Type B pancreatic cell (in vitro differentiated cells): Measurements from ENCODE around the gene CSNK2B. TPM values are rescaled to one million over a fixed set of nuclear protein-coding genes. Genes with fewer than 3 reads are reported as not detected.

ENCODE experiments used
- DNase-seq: peaks from one replicate; pipeline ENCODE4 v3.0.0; 2021; ENCODE audit warnings: mixed read lengths; ENCODE audit not compliant: unreplicated experiment; ENCODE audit errors: extremely low spot score
- H3K27ac Mint-ChIP-seq: 2 replicates; pipeline ENCODE4 v1.8.0; 2021; ENCODE audit warnings: mild to moderate bottlenecking, mixed read lengths
- H3K27me3 Mint-ChIP-seq: 2 replicates; pipeline ENCODE4 v1.8.0; 2021; ENCODE audit warnings: mixed read lengths
- H3K36me3 Mint-ChIP-seq: 2 replicates; pipeline ENCODE4 v1.8.0; 2021; ENCODE audit warnings: mixed read lengths
- H3K4me1 Mint-ChIP-seq: one replicate; pipeline ENCODE4 v1.8.0; 2021; ENCODE audit warnings: mixed read lengths; ENCODE audit not compliant: unreplicated experiment
- H3K4me3 Mint-ChIP-seq: 2 replicates; pipeline ENCODE4 v1.8.0; 2021; ENCODE audit warnings: mild to moderate bottlenecking, mixed read lengths
- H3K9me3 Mint-ChIP-seq: 2 replicates; pipeline ENCODE4 v1.8.0; 2021; ENCODE audit warnings: mixed read lengths
- total RNA-seq: library from RNA; stranded (reverse); gene quantifications from 2 replicates; pipeline ENCODE4 v1.2.1, GENCODE V29; 2021; ENCODE audit warnings: low replicate concordance
- TF ChIP-seq, protein P1 (sequence below): fragments of 200-600 bp; sonication (generic); conservative IDR thresholded peaks from 2 replicates; pipeline ENCODE4 v1.5.0; 2021; ENCODE audit warnings: antibody characterized with exemption, mild to moderate bottlenecking

Gene CSNK2B
- total RNA-seq, 1 donor from 2014 or later: 175 TPM

DNA sequence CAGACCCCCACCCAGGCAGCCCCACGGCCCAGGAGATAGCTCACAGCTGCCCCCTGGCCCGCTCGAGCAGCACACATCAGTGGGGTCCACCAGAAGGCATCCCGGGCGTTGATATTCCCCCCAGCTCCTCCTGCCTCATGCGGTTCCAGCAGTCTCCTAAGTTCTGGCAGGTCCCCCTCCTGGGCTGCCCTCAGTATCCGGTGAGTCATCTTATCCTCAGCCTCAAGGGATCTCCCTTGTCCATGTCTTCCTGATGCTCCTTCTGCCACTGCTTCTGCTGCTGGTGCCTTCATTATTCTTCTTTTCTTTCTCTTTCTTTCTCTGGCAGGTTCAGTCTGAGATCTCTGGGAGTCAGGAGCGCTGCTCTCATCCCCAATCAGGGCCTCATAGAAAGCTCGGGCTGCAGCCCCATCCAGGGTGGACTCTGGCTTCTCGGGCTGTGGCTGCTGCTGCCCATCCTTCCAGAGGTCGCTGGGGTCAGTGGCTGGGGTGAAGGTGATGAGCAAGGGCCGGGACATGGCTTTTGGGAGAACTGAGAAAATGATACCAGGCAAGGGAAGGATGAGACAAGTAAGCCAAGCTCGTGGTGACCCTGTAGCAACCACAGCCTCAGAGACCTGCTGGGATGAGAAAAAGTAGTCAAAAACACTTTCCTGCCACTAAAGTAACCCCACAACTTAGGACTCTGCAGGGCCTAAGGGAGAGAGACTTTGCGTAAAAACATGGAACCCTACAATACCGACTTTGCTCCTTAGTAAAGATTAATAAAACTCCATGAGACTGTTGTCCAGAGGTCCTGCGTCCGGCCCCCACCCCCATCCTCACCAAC, 1.7 kb upstream of the CSNK2B start:
- Mint-ChIP-seq H3K36me3 (peaks cover 18% of the 10 kb centered on the region), H3K9me3 (no peaks in the 10 kb centered on the region), H3K4me1 (peaks cover 55% of the 10 kb centered on the region), H3K27ac (peak overlapping the region; percentile 99), H3K27me3 (no peaks in the 10 kb centered on the region), H3K4me3 (peak overlapping the region; percentile 99)
- no peak for DNase-seq
- TF ChIP-seq, protein P1, sequence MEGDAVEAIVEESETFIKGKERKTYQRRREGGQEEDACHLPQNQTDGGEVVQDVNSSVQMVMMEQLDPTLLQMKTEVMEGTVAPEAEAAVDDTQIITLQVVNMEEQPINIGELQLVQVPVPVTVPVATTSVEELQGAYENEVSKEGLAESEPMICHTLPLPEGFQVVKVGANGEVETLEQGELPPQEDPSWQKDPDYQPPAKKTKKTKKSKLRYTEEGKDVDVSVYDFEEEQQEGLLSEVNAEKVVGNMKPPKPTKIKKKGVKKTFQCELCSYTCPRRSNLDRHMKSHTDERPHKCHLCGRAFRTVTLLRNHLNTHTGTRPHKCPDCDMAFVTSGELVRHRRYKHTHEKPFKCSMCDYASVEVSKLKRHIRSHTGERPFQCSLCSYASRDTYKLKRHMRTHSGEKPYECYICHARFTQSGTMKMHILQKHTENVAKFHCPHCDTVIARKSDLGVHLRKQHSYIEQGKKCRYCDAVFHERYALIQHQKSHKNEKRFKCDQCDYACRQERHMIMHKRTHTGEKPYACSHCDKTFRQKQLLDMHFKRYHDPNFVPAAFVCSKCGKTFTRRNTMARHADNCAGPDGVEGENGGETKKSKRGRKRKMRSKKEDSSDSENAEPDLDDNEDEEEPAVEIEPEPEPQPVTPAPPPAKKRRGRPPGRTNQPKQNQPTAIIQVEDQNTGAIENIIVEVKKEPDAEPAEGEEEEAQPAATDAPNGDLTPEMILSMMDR: no peak

DNA sequence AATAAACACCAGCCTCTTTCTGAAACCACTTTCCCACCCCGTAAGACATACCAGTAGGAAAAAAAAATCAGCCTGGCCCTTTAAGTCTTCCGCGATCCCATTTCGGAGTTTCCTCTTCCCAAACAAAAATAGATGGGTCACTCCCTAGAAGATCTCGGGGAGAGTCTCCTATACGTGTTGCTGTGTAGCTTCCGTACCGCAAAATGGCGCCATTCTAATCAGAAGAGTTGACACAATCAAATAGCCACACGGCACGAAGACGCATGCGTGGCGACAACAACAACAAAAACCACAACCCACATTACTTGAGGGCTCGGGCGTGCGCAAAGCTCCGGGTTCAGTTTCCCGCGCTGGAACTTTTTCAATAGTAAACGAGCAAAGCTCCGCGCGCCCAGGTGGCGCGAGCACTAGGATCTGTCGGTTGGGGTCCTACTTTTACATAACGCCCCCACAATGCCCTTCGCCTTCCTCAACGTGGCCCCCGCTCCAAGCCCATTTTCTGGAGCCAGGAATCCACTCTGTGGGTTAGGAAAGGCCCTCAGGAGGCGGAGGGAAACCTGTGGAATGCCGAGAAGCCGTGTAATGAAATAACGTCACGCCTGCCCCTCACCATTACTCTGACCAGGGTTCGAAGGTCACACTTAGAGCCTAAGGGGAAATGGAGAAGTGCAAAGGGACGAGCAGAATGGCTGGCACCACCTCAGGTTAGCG, 935 bp upstream of the CSNK2B start, which contains the start of gene GPANK1:
GPANK1 (minus strand) TSS at position 208 of the 711 bp plus-strand sequence. CDS start 519 bp downstream, outside the sequence.
- no peaks in the 10 kb centered on the region for H3K9me3 Mint-ChIP-seq
- H3K27ac Mint-ChIP-seq: peak within 1 kb of the TSS; percentile 99
- H3K36me3 Mint-ChIP-seq: peaks cover 18% of the 10 kb centered on the region
- no peak for DNase-seq
- peak within 1 kb of the TSS; percentile 99 for H3K4me3 Mint-ChIP-seq
- TF ChIP-seq, protein P1: no peak
- H3K27me3 Mint-ChIP-seq: no peaks in the 10 kb centered on the region
- H3K4me1 Mint-ChIP-seq: peaks cover 49% of the 10 kb centered on the region

DNA sequence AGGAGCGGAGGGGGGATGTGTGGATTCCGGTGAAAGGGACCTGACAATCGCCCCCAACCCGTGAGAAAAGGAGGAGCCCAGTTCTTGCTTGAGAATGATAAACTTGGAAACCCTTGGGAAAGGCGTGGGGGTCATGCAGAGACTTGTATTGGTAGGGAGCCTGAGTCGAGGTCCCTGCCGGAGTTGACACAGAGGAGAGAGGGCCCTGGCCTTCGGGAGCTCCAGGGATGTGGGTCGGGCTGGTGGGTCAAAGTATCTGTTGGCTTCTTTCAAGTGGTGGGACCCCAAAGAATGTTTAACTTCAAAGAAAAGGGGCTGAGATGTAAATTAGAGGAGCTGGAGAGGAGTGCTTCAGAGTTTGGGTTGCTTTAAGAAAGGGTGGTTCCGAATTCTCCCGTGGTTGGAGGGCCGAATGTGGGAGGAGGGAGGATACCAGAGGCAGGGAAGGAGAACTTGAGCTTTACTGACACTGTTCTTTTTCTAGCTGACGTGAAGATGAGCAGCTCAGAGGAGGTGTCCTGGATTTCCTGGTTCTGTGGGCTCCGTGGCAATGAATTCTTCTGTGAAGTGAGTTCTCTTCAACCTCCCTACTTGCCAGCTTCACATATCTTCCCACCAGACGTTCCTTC, 571 bp downstream of the CSNK2B start:
- Mint-ChIP-seq H3K36me3 (peaks cover 23% of the 10 kb centered on the region), H3K4me3 (peak overlapping the region; percentile 99)

DNA sequence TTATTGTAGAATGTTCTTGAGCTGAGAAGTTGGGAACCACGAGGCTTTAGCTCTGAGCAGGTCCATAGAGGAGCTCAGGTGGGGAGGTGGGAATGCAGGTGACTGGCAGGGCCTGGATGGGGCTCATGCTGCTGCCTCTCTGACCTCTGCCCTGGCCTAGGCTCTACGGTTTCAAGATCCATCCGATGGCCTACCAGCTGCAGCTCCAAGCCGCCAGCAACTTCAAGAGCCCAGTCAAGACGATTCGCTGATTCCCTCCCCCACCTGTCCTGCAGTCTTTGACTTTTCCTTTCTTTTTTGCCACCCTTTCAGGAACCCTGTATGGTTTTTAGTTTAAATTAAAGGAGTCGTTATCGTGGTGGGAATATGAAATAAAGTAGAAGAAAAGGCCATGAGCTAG, 3.8 kb downstream of the CSNK2B start, which contains the start of gene LY6G5B:
LY6G5B (plus strand) TSS at position 301 of the 400 bp plus-strand sequence. CDS start 975 bp downstream, outside the sequence.
- Mint-ChIP-seq H3K9me3 (no peaks in the 10 kb centered on the region), H3K27ac (no peak within 1 kb of the TSS), H3K27me3 (no peaks in the 10 kb centered on the region), H3K36me3 (peaks cover 15% of the 10 kb centered on the region), H3K4me3 (no peak within 1 kb of the TSS), H3K4me1 (peaks cover 19% of the 10 kb centered on the region)
- TF ChIP-seq, protein P1: no peak
- DNase-seq: no peak

More for the DNA sequence above, 571 bp downstream of the CSNK2B start:
- no peaks in the 10 kb centered on the region for H3K9me3 Mint-ChIP-seq
- peaks cover 39% of the 10 kb centered on the region for H3K4me1 Mint-ChIP-seq
- no peaks in the 10 kb centered on the region for H3K27me3 Mint-ChIP-seq
- no peak for DNase-seq
- TF ChIP-seq, protein P1: no peak
- H3K27ac Mint-ChIP-seq: peak overlapping the region; percentile 99

DNA sequence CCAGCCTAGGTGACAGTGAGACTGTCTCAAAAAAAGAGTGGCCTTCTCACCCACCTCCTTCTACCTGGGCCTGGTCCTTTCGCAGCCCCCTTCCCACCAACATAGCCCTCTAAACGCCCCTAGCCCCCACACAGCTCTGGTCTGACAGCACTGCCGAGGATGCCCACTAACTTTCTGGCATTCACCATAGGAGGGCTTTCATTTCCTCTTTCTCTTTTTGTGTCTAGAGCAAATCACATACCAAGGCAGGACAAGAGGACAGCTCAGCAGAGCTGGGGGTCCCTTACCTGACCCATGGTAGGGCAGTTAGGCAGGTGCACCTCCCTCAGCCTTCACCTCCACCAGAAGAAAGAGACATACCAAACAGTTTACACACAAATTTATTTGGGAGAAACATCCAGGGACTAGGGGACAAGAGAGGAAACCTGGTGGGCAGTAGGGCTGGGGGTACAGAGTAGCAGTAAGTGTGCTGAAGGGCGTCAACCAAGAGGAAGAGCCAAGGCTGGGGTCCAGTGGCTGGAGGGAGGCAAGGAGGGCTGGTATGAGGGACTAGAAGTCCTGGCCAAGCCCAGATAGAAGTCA, 10.5 kb downstream of the CSNK2B start:
- Mint-ChIP-seq H3K36me3 (peaks cover 3% of the 10 kb centered on the region), H3K4me3 (no peak overlapping the region), H3K9me3 (no peaks in the 10 kb centered on the region), H3K27ac (no peak overlapping the region), H3K27me3 (no peaks in the 10 kb centered on the region), H3K4me1 (peaks cover 9% of the 10 kb centered on the region)
- TF ChIP-seq, protein P1: no peak
- no peak for DNase-seq
